Stromal cell of bone marrow (primary cell): ENCODE data around the gene RIPK4.

Source experiments
- DNase-seq: peaks from one replicate; pipeline ENCODE4 v3.0.0-alpha.2; 2012; ENCODE audit warnings: low read depth

Gene RIPK4

DNA sequence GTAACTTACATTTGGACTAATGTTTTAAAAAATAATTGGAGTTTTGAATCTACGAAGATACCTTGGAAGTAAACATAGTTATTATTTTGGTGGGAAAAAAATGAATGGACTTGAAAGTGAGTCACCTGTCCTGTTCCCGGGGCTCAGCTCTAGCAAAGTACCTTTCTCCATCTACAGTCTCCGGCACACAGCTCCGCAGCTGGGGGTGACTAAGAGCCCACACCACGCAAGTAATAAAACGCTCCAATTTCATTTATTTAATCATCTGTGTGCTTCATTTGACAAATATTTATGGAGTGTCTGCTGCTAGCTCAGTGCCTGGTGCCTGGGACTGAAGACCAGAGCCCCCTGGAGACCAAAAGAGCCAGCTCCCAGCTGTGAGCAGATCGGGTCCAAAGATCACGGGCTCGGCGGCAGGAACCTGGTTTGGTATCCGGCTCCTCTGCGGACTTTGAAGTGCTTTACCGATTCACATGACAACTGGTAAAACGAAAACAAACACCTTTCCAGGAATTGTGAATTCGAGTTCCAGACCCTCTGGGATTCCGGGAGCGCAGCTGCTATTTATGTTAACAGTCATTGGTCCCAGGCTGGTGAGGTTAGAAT, 1.7 kb upstream of the RIPK4 start:
- peak; percentile 29 for DNase-seq

DNA sequence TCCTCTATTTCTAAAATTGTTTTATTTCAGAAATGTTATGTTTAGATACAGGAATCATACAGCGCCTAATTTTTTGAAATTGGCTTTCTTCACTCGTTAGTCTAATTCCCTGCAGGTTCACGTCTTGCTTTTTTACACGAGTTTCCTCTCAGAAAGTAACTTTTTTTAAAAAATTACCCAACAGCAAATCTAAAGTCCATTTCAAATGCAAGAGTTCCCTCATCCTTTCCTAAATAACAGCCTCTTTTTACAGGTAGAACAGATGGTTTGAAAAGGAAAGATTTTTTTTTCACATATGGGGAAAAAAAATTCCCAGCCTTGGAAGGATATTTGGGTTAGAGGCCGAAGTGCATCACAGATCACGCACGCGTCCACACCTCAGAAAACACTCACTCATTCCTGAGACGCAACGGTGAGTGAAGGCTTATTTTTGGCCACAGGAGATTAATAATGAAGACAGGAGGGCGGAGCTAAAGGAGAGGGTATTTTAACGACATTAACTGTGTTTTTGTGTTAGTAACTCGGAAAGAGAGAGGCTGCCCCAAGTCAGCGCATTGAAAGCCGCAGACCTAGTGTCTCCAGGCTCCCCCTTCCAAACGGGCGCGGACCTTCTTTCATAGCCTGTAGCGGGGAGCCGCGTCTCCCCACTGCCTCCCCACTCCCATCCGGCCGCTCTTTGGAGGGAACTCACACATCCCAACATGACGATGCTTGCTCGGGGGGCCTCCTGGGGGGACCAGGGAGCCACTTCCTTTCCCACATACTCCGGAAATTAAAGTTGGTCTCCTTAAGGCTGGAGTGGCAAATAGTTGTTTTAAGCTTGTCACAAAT, 969 bp upstream of the RIPK4 start:
- no peak for DNase-seq

DNA sequence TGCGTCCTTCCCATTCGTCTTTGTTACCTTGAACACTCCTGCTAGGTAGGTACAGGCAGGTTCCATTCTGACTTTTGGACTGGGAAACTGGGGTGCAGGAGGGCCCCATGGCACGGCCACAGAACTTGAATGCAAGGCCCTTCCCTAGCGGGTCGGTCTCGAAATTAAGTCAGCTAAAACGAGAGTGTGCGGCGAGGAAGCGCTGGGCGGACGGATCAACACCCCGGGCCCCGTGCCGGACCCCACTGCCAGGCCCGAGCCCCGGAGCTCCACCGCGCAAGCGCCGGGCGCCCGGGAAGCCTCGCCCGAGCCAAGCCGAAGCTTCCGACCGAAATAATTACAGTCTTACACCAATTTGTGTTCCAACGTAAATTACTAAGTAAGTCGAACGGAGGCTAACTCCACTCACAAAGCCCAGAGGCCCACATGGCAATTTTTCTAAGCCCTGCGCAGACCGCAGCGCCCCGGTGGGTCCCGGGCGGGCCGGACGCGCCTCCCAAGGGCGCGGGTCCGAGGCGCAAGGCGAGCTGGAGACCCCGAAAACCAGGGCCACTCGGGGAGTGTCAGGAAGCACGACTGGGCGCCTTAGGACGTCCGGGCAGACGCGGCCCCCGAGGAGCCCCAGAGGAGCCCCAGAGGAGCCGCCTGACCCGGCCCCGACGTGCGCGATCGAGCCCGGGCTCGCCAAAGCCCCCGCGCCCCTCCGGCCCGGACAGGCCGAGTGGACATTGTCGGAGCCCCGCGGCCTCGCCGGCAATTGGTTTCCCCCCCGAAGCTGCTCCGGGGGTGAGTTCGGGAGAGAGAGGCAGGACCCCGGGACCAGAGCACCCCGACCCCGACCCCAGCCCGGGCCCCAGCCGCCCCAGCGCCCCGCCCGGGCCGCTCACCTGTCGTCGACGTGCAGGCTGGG, 624 bp downstream of the RIPK4 start:
- no peak for DNase-seq

DNA sequence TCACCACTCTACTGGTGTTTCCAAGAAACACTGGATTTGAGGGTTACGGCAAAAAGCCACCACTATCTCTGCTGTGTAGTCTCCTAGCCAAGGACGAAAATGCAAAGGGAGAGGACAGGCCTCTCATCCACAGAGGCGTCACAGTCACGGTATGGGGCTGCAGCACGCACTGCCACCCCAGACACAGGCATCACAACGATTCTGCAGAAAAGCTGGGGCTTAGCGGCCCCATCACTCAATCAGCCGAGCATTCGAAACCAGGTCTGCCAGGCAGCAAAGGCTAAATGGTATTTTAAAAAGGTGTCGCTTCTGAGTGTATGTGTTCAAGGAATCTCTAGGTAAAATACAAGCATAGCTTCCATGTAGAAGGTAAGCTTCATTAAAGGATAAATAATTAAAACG, 1.4 kb downstream of the RIPK4 start:
- no peak for DNase-seq

DNA sequence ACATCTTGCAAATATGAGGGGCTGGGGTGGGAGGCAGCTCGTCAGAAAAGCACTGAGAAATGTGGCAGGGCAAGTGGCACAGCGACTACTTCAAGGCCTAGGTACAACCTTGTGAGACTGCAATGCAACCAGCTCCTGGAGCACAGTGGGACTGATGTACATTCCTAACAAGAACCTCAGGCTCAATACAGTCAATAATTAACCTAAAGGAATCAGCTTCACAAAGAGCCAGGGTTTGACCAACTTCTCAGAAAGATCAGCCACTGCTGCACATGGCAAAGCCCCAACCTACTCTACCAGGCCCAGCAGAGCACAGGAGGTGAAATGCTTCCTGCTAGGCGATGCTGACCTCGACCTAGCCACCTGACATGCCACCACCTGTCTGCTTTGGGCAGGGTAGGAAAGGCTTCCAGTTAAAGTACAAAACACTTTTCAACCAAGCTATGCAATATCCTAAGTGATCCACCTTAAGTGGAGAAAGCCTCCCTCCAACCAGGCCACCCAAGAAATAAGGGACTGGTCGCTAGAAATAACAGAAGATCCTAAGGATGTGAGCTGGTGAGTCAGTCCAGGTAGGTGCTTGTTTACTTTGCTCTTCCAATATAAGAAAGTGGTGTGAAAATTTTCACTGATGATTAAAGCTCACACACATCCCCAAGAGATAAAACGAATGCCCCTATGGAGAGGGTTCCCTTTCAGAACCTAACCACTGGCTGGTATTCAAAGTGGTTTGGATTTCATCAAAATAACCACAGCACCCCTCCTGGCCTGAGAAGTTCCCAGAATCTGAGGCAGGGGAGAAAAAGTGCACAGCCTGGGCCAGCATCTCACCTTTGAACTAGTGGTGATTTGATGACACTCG, 2.1 kb downstream of the RIPK4 start:
- no peak for DNase-seq

DNA sequence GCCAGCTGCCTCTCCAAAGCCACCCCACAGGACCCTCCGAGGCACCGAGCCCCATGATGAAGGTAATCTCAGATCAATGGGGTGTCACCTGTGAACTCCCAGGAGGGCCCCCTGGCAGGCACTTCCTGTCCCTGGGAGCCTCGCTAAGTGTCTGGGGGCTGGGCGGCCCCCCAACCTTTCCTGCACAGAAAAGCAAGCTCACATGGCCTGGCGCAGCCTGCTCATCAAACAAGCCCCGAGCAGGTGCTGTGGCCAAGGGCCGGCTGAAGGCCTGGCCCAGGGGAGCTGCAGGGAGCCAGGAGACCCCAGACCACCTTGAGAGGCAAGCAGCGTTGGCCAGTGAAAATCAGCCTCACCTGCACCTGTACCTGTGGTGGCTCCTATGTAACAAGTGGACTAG, 2.9 kb downstream of the RIPK4 start:
- no peak for DNase-seq

DNA sequence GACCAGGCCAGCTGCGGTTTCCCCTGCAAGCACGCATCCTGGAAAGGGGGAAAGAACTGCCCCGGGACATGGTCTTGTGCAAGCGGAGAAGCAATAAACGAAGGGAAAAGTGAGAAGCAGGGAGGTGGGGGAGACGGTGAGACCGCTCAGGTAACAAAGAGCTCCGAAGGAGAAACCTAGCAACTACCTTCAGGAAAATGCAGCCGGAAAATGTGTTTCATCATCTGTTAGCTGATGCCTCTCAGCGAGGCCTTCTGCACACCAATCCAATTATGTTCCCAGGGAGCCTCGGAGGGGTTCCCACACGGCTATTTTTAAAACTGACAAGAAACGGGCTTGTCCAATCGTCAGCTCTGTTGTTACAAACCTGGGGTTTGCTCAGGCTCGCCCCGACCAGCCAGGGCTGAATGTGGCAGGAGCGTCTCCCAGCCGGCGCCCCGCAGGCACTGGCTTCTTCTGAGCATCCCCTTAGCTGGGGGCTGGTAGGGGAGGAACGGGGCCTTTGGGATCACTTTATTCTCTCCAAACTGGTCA, 3.4 kb downstream of the RIPK4 start:
- no peak for DNase-seq

DNA sequence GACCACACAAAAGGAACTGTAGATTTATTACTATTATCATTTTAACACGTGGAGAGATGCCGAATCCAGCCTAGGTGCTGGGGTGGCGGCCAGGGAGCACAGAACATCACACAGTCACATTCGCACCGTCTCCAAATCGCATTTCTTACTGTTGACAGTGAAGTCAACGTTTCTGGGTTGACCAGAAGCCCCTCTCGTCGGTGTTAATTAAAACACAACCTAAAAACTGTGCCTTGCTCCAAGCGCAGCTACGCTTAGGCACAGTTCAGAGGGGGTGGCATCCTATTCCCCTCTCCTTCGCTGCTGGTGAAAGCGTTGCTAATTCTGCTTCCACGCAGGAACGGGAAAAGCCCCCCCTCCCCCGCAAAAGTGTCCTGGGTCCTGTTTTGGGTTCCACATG, 4.1 kb downstream of the RIPK4 start:
- DNase-seq: no peak

DNA sequence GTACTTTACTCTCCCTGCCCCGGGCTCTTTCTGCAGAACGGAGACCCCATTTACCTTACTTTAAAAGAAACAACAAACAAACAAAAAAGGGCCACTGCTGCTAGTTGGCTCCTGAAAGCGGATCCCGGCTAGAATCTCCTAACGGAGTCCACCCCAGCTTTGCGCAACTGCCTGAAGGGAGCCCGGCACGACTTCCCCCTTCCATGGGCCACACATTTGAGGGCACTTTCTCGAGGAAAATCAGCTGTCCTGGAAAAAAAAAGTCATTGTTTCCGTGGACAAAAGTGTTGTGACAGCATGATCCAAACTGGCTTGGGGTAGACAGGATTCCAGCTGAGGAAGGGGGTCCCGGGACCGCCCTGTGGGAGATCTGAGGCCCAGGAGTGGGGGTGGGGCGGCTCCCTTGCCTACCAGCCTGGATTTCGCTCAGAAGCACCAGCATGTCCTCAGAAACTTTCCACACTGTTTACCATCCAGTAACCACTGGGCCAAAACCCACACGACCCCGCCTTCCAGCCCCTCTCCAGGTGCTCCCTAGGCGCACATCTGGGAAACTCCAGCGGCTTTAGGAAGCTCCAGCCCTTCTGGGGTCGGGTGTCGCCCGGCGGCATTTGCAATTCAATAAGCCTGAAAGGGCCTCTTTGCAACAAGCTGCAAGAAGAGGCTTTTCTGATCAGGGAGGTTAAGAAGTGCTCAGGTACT, 4.8 kb downstream of the RIPK4 start:
- no peak for DNase-seq

DNA sequence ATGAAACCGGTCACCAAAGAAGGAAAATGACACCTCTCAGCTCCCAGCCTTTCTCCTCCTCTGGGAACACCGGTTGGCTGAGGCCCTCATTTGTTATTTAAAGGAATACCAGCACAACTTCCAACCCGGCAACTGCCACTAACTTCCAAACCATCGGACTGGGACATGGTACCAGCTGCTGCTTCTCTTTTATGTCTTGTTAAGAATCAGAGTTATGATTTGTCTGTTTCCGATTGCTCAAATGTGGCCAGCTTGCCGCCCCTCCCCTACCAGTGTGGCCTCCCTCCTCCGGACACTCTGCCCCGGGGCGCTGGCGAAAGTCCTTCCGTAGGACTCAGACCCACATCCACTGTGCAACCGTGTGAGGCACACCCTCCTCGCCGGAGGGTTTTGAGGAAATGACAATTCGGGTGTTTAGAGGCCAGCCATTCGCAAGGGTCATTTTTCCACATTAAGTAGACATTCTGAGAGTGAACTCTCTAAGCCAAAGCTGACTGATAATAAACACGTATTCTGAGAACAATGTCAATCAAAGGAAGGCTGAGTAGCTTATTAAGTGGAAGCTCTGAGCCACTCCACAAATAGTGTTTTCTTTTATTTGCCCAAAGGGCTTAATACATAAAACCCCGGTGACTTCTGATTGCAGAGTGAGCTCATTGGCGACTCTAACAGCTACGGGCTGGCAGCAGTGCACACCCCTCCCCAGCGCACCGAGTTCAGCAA, 5.5 kb downstream of the RIPK4 start:
- no peak for DNase-seq

DNA sequence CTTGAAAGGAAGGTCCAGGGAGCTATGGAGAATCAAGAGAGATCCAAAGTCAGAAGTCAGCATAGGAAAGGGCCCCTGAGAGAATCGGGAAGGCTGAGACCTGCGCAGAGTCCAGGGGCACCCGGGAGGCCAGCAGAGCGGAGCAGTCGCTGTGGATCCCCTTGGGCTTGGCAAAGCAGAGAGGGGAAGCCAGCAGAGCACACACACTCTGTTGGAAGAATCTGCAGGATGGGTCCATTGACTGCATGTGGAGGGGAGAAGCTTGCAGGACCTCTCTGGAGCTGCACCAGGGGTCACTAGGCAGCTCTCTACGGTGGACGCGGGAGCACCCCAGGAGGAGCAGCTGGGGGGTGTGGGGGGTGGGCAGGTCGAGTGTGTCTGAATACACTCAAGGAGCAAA, 6.4 kb downstream of the RIPK4 start:
- no peak for DNase-seq

DNA sequence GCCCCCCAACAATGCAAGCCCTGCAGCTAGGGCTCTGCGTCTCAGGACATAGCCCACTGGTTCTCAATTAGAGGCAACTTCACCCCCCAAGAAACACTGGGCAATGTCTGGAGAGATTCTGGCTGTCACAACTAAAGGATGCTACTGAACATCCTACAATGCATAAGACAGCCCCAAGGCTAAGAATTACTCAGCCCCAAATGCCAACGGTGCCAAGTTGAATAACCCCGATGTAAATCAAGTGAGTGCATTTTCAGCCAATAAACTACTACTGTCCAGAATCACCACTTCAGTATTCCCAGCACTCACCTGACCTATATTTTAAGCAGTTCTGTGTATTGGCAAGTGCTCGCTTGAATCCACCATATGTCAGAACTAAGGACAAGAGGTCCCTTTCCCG, 6.9 kb downstream of the RIPK4 start:
- DNase-seq: no peak

DNA sequence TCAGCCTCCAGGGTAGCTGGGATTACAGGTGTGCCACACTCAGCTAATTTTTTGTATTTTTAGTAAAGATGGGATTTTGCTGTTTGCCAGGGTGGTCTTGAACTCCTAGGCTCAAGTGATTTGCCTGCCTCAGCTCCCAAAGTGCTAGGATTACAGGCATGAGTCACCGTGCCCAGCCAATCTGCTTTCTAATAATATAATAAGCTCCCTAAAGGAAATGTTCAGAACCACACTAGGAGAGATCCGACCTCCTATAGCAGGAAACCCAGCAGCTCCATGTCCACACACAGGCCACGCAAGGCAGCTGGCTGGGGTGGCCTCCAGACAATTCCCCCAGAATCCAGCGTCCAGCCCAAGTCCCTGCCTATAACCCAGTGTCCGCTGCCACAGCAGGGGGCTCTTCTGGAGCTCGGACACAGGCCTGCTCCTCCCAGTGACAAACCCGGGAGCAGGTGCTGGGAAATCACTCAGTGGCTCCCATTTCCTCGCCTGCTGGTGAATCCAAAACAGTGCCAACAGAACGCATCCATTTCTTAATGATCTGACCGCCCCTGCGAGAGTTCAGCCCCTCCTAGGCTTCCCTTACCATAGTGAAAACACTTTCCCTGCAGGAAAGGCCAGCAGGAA, 7.5 kb downstream of the RIPK4 start:
- DNase-seq: no peak

DNA sequence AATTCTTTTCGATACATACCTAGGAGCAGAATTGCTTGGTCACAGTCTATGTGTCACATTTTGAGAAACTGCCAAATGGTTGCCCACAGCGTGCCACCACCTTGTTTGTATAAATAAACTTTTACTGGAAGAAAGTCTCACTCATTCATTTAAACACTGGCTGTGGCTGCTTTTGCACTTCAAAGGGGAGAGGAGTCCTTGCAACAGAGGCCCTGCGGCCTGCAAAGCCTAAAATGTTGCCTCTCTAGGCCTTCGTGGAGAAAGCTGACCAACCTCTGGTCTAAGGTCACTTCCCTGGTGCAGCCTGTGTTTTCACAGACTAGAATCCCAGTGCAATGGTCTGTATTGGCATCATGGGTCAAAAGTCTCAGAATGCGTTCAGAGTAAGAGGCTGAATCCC, 8.3 kb downstream of the RIPK4 start:
- DNase-seq: no peak

DNA sequence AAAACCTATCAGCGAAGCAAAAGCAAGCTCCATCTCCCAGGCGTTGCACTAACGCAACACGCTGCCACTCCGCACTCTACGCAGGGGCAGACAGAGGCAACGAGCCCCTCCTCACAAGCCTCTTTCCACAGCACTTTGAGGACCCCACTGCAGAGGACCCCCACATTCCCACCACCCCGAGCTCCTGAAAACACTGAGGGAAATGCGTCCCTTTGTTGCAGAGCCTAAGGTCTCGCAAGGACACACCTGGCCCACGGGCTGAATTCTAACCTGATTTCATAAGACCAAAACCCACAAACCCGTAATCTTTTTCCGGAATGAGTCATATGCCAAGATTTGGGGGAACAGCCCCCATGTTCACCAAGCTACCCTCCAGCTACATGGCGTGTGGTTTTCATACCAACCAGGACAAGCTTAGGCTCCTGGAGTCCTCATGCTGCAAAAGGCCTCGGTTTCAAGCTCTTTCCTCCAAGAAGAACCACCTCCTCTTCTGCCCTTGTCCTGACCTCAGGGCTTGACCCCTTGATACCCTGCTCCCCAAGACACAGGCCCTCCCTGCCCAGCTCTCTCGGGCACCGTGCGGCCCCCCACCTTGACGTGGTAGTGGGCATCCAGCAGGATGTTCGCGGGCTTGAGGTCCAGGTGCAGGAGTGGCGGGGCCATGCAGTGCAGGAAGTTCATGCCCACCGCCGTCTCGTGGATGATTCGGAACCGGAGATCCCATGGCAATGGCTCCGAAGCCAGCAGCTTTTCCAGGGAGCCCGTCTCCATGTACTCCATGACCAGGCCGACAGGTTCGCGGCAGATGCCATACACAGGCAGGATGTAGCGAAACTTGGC, 10.7 kb downstream of the RIPK4 start:
- DNase-seq: no peak

DNA sequence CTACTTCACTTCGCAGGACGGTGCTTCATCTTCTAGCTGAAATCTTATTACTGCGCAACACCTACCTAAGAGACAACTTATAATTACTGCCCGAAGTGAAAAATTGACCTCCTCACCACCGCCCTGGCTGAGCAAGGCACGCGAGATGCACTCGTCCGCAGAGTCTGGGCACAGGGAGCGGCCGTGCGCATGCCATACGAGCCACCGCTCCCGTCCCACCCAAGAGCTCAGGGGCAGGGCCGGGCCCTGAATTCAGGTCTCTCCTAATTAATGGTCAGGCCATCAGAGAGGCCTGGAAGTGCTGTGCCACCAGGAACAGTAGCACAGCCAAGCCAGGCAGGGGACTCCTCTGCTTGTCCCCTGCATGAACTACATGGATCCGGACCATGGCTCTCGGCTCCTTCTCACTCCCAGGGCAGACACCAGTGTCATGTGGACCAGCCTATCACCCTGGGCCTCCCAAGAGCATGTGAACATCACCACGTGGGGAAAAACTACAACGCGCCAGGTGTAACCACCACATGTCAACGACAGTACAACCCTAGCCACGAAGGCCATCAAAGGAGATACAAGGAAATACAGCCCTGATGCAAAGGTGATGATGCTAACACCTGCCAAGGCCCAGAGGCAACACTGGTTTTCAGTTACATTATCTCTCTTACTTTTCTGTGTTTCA, 11.5 kb downstream of the RIPK4 start:
- no peak for DNase-seq

DNA sequence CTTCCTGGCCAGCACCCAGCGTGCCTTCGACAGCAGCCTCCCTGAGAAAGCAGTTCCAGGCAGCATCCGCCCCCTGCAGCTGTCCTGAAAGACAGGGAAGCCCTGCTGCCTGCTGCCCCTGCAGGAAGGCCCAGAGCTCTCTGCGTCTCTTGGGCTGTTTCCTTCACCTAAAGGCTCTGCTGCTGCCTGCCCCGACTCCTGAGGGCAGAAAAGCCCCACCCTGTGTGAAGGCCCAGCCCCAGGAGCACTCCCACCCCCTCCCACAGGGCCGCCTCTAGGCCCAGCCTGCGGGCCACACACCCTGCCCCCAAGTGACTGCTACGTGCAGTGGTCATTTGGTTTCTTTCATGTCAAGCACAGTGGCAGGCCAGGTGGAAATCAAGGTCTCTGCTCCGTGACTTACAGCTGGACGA, 12.4 kb downstream of the RIPK4 start:
- DNase-seq: no peak
